GM12801 (cell line): ENCODE results near the gene PARD3.

Source experiments
- TF ChIP-seq, protein P1 (sequence below): IDR thresholded peaks from one replicate; pipeline ENCODE4 v1.5.1; 2011; ENCODE audit warnings: control low read depth; ENCODE audit not compliant: insufficient read length; ENCODE audit errors: extremely low read depth

Gene PARD3

DNA sequence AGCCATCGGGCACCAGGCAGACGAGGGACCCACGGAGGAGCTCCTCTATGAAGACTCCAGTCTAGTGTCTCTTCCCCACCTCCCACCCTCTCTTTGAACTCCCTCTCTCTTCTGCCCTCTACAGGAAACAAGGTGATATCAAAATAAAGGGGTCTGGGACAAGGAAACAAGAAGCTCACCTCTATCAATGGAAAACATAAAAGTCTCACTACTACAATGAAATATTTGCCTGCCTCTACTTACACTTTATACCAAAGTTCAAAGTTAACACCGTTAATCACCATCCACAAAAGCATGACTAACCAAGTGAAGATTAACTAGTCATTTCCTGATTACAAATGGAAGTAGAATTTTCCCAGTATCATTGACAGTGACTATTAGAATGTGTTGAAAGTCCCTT is 82.2 kb downstream of the PARD3 start:
- TF ChIP-seq, protein P1, sequence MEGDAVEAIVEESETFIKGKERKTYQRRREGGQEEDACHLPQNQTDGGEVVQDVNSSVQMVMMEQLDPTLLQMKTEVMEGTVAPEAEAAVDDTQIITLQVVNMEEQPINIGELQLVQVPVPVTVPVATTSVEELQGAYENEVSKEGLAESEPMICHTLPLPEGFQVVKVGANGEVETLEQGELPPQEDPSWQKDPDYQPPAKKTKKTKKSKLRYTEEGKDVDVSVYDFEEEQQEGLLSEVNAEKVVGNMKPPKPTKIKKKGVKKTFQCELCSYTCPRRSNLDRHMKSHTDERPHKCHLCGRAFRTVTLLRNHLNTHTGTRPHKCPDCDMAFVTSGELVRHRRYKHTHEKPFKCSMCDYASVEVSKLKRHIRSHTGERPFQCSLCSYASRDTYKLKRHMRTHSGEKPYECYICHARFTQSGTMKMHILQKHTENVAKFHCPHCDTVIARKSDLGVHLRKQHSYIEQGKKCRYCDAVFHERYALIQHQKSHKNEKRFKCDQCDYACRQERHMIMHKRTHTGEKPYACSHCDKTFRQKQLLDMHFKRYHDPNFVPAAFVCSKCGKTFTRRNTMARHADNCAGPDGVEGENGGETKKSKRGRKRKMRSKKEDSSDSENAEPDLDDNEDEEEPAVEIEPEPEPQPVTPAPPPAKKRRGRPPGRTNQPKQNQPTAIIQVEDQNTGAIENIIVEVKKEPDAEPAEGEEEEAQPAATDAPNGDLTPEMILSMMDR, result no peak

DNA sequence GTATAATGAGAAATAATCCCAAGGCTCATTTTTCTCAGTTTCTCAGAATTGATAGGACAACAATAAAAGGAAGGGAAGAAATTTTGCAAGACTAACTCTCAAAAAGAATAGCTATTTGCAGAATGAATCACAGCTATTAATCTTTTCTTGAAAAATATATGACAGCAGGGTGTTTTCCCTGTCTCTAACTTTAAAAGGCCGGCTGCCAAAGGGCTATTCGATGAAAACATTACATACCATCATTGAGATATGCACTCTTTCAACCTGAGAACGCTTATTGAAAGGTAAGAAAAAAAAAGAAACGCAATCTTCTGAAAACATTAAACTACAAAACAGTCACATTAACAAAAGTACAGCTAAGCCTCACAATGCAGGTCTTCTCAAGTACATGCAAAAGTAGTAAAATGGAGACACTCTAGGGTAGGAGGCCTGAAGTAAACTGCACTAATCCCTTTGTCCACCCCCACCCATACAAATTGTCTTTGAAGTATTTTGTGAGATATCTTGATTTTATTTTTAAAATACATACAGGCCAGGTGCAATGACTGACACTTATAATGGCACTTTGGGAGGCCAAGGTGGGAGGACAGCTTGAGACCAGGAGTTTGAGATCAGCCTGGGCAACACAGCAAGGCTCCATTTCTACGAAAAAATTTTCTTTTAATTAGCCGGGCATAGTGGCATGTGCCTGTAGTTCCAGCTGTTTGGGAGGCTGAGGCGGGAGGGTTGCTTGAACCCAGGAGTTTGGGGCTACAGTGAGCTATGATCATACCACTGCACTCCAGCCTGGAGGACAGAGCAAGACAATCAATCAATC is 83.0 kb downstream of the PARD3 start:
- TF ChIP-seq, protein P1, result no peak

DNA sequence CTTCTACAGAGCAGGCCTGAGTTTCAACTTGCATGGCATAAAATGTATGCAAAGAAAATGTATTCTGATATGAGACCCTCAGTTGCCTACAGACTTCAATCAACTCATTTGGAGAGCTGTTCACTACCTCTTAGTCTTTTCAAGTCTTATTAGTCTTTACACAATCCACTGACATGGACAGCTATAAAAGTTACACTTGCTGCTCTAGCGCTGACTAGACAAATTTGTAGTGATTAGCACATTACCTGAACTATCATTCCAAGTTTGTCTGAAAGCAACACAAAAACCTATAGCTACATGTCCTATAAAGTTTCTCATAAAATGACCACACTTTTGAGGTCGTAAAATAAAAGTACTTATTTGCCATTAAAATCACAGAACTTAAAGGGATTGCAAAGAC is 83.9 kb downstream of the PARD3 start:
- TF ChIP-seq, protein P1, result no peak

DNA sequence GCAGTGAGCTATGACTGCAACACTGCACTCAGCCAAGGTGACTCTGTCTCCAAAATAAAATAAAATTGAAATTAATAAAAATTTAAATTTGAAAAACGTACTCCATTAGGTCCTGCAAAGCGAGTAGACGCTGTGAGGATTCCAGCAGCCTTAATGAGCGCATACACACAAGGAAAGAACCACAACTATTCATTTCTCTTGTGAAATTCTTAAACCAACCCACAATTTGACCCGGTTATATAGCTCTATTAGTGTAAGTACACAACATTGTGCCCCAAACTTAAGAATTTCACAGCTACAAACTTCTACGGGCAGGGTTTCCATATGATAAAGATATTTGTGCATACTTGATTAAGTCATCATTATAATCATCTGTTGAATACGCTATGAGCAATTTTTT is 84.4 kb downstream of the PARD3 start:
- TF ChIP-seq, protein P1, result no peak

DNA sequence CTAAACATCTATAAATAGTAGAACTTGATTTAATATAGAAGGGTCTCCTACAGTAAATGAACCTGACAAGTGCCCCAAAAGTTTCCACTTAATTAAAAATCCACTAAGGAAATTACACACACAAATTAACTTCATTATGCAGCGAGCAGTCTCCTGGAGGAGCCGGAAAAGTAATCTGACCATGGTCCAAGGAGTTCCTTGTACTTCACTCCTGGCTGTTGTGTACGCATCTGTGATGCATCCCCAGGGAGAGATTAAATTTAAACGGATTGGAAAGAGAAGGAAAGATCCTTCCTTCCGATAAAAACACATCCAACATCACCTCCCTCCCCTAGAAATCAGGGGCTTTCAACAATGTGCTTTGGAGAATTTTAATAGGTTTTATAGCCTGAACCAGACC is 85.5 kb downstream of the PARD3 start:
- TF ChIP-seq, protein P1, result no peak

DNA sequence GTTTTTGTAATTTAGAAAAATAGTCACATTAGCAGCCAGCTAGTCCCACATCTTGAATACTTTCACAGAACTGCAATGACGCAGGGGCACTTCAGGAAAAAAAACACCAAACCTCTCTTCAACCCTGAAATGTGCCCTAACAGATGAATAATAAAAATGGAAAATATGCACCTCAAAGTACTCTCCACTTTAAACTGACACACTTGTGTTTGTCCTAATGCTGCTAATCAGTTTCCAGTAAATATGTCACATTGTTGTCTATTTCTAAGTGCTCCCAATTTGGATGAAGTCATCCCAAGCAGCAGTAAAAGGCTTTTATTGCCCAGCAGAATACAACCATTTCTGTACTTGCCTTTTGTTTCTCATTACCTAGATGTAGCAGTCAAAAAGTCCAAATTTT is 86.7 kb downstream of the PARD3 start:
- TF ChIP-seq, protein P1, result no peak

DNA sequence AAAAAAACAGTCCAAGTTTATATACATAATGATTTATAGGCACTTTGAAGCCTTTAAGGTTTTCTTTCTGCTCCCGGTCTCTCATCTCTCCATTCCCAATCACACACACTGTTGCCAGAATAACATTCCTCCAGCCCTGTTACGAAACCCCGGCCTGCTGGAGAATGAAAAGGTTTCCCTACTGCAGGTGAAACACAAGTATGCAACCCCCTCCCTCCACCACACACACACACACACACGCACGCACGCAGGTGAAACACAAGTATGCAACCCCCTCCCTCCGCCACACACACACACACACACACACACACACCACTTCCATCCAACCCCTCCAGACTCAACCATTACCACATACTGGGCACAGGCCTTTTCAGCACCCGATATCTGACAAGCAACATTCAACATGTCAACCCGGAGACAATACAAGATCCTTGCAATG is 87.5 kb downstream of the PARD3 start:
- TF ChIP-seq, protein P1, result no peak
